H1 (cell line): Measurements from ENCODE around the gene RPL38. TPM values are rescaled to one million over a fixed set of nuclear protein-coding genes. Genes with fewer than 3 reads are reported as not detected.
A peak's percentile ranks its signal among the peaks of the same experiment; 100 is the strongest.

Experiments
- CTCF ChIA-PET: fragments of 300-600 bp; sonication (Branson Sonifier 250); formaldehyde crosslinking; loops from one replicate; lab custom pipeline; 2021; ENCODE audit not compliant: partially characterized antibody; lab: Charles Lee
- POLR2A ChIA-PET: fragments of 300-600 bp; sonication (Branson Sonifier 250); formaldehyde crosslinking; loops from one replicate; lab custom pipeline; 2021; ENCODE audit warnings: inconsistent platforms; ENCODE audit not compliant: partially characterized antibody; lab: Charles Lee
- DNase-seq, 2 experiments: peaks; one replicate each; pipeline versions ENCODE4 v3.0.0 to v3.0.0-alpha.2; 2010 to 2022; ENCODE audit warnings: low spot score in 2 of 2, low read depth in 1 of 2, mixed read lengths in 1 of 2
- FAIRE-seq: peaks from 2 replicates; lab custom pipeline; 2011; peaks lifted over from hg19 to GRCh38; lab: Jason Lieb, UNC
- H2AFZ ChIP-seq: 2 replicates; pipeline ENCODE4 v1.8.1; 2012; ENCODE audit warnings: low read length, inconsistent platforms
- H2AK5ac ChIP-seq: 2 replicates; pipeline ENCODE4 v1.6.1; 2013; ENCODE audit warnings: low read depth, low read length
- H2BK120ac ChIP-seq: replicated peaks from 2 replicates; pipeline ENCODE3; 2013; ENCODE audit warnings: low read depth, low read length, inconsistent platforms
- H2BK12ac ChIP-seq: 2 replicates; pipeline ENCODE4 v1.6.1; 2013; ENCODE audit warnings: low read depth, low read length
- H2BK15ac ChIP-seq: 2 replicates; pipeline ENCODE4 v1.6.1; 2013; ENCODE audit warnings: low read length
- H2BK20ac ChIP-seq: 2 replicates; pipeline ENCODE4 v1.6.1; 2013; ENCODE audit warnings: low read length
- H2BK5ac ChIP-seq: 2 replicates; pipeline ENCODE4 v1.6.1; 2013; ENCODE audit warnings: low read depth, low read length
- H3K14ac ChIP-seq: 2 replicates; pipeline ENCODE4 v1.6.1; 2013; ENCODE audit warnings: inconsistent platforms; ENCODE audit not compliant: insufficient read length
- H3K18ac ChIP-seq: 2 replicates; pipeline ENCODE4 v1.6.1; 2013; ENCODE audit warnings: low read length; ENCODE audit errors: extremely low read depth
- H3K23ac ChIP-seq: 2 replicates; pipeline ENCODE4 v1.6.1; 2013; ENCODE audit warnings: inconsistent platforms; ENCODE audit not compliant: insufficient read length
- H3K23me2 ChIP-seq: 2 replicates; pipeline ENCODE4 v1.6.1; 2013; ENCODE audit warnings: low read depth, low read length
- H3K27ac ChIP-seq: 2 replicates; pipeline ENCODE4 v1.6.1; 2011; ENCODE audit warnings: low read depth, low read length, inconsistent platforms
- H3K27me3 ChIP-seq, 4 experiments: replicated peaks in 1 of 4; 1 replicate in 1 of 4; 2 replicates in 3 of 4; pipeline versions ENCODE4 v1.6.1 to v1.8.1; 2011 to 2013; ENCODE audit warnings: low read length in 3 of 4, mild to moderate bottlenecking in 3 of 4, inconsistent platforms in 2 of 4, mixed read lengths in 2 of 4, moderate library complexity in 1 of 4; ENCODE audit not compliant: control insufficient read depth in 3 of 4, insufficient read depth in 3 of 4; ENCODE audit errors: extremely low read depth in 1 of 4
- H3K36me3 ChIP-seq, 4 experiments: 2 replicates each; pipeline versions ENCODE4 v1.6.1 to v1.8.1; 2011 to 2013; ENCODE audit warnings: mild to moderate bottlenecking in 4 of 4, low read length in 3 of 4, moderate library complexity in 2 of 4, control low read depth in 1 of 4, inconsistent platforms in 1 of 4; ENCODE audit not compliant: insufficient read depth in 4 of 4, control insufficient read depth in 2 of 4
- H3K4ac ChIP-seq: replicated peaks from 2 replicates; pipeline ENCODE3; 2013; ENCODE audit warnings: low read length, low read depth, mixed read lengths, inconsistent platforms; ENCODE audit not compliant: insufficient read length
- H3K4me1 ChIP-seq, 4 experiments: replicated peaks in 1 of 4; 1 replicate in 1 of 4; 2 replicates in 3 of 4; pipeline versions ENCODE4 v1.6.1 to v1.8.1; 2011 to 2013; ENCODE audit warnings: low read length in 3 of 4, inconsistent platforms in 2 of 4, mixed read lengths in 1 of 4; ENCODE audit not compliant: insufficient read depth in 4 of 4, control insufficient read depth in 3 of 4
- H3K4me2 ChIP-seq, 2 experiments: 2 replicates each; pipeline versions ENCODE4 v1.6.1 to v1.8.1; 2011 to 2013; ENCODE audit warnings: low read depth in 2 of 2, low read length in 2 of 2, control low read depth in 1 of 2, inconsistent platforms in 1 of 2, mild to moderate bottlenecking in 1 of 2; ENCODE audit not compliant: insufficient read depth in 1 of 2
- H3K4me3 ChIP-seq, 4 experiments: fragments of 200-600, 300-600 bp in 1 of 4; sonication (generic), shearing (Covaris generic), sonication (Bioruptor Twin) in 1 of 4; 2 replicates each; pipeline versions ENCODE4 v1.5.1 to v1.8.1; 2011 to 2016; ENCODE audit warnings: low read length in 4 of 4, low read depth in 3 of 4, control low read depth in 2 of 4, inconsistent platforms in 2 of 4, mild to moderate bottlenecking in 2 of 4, mixed read lengths in 1 of 4, moderate library complexity in 1 of 4; ENCODE audit not compliant: insufficient read depth in 2 of 4; ENCODE audit errors: extremely low read depth in 1 of 4
- H3K56ac ChIP-seq: replicated peaks from 2 replicates; pipeline ENCODE3; 2013; ENCODE audit warnings: low read depth, mild to moderate bottlenecking, mixed read lengths, low read length, inconsistent platforms; ENCODE audit not compliant: insufficient read length
- H3K79me1 ChIP-seq: 2 replicates; pipeline ENCODE4 v1.6.1; 2013; ENCODE audit warnings: low read depth, low read length, control low read depth
- H3K79me2 ChIP-seq, 2 experiments: 2 replicates each; pipeline versions ENCODE4 v1.6.1 to v1.8.1; 2012 to 2013; ENCODE audit warnings: low read length in 2 of 2, mild to moderate bottlenecking in 2 of 2, inconsistent platforms in 1 of 2; ENCODE audit not compliant: insufficient read depth in 2 of 2, control insufficient read depth in 1 of 2
- H3K9ac ChIP-seq, 4 experiments: replicated peaks in 1 of 4; 1 replicate in 1 of 4; 2 replicates in 3 of 4; pipeline versions ENCODE4 v1.6.1 to v1.8.1; 2011 to 2013; ENCODE audit warnings: low read depth in 3 of 4, low read length in 3 of 4, control low read depth in 2 of 4, mild to moderate bottlenecking in 2 of 4, moderate library complexity in 2 of 4, inconsistent platforms in 1 of 4; ENCODE audit errors: extremely low read depth in 1 of 4
- H3K9me3 ChIP-seq, 2 experiments: 2 replicates each; pipeline versions ENCODE4 v1.6.1 to v1.8.1; 2012 to 2013; ENCODE audit warnings: mild to moderate bottlenecking in 2 of 2, moderate library complexity in 2 of 2, control low read depth in 1 of 2, inconsistent platforms in 1 of 2, low read depth in 1 of 2, low read length in 1 of 2, mixed read lengths in 1 of 2; ENCODE audit not compliant: insufficient read depth in 2 of 2
- H4K20me1 ChIP-seq, 2 experiments: replicated peaks in 1 of 2; 2 replicates each; pipeline versions ENCODE3 to v1.8.1; 2011 to 2013; ENCODE audit warnings: inconsistent platforms in 2 of 2, low read length in 2 of 2, mild to moderate bottlenecking in 1 of 2; ENCODE audit not compliant: insufficient read depth in 2 of 2, control insufficient read depth in 1 of 2
- H4K5ac ChIP-seq: 2 replicates; pipeline ENCODE4 v1.6.1; 2013; ENCODE audit warnings: low read length, low read depth, mixed read lengths, inconsistent platforms; ENCODE audit not compliant: insufficient read length
- H4K8ac ChIP-seq: 2 replicates; pipeline ENCODE4 v1.8.0; 2013; ENCODE audit warnings: mild to moderate bottlenecking, moderate library complexity, low read length, inconsistent platforms; ENCODE audit not compliant: insufficient read depth; ENCODE audit errors: extremely low read depth
- H4K91ac ChIP-seq: replicated peaks from 2 replicates; pipeline ENCODE3; 2013; ENCODE audit warnings: low read length, mixed read lengths, inconsistent platforms; ENCODE audit not compliant: insufficient read length
- KDM1A ChIP-seq: fragments of 200-600, 300-600 bp; sonication (generic); IDR thresholded peaks from 2 replicates; pipeline ENCODE4 v1.7.1; 2016; ENCODE audit warnings: mild to moderate bottlenecking, low read length, borderline replicate concordance
- RBBP5 ChIP-seq: IDR thresholded peaks from 2 replicates; pipeline ENCODE4 v1.7.1; 2012; ENCODE audit warnings: low read depth, mild to moderate bottlenecking, inconsistent platforms, low read length, moderate library complexity, borderline replicate concordance
- WGBS, 2 experiments: shearing (Covaris generic) in 1 of 2; methylation state at CpG; one replicate each; pipeline versions ENCODE4 v1.1.6 to v1.1.7; 2013 to 2015; ENCODE audit warnings: low lambda C conversion rate in 2 of 2, mixed read lengths in 2 of 2, inconsistent platforms in 1 of 2, low coverage in 1 of 2, missing lambda C conversion rate in 1 of 2; ENCODE audit not compliant: insufficient replicate concordance in 2 of 2, insufficient coverage in 1 of 2, insufficient read length in 1 of 2; ENCODE audit errors: extremely low coverage in 1 of 2, missing lambda C conversion rate in 1 of 2; 5-methylcytosine and 5-hydroxymethylcytosine counted together
- polyA plus RNA-seq, 7 experiments: library from polyadenylated mRNA; depleted of rRNA in 3 of 7; stranded (reverse) in 5 of 7; unstranded in 2 of 7; fragments of >200 nt in 5 of 7; fragments of 200-250 nt in 2 of 7; gene quantifications; 1 replicate in 5 of 7; 2 replicates in 1 of 7; 4 replicates in 1 of 7; pipeline versions ENCODE4 v1.2.1 to v1.2.3, GENCODE V29; 2011 to 2013; ENCODE audit warnings: missing spikeins in 2 of 7, mixed read lengths in 2 of 7
- total RNA-seq: library from RNA; stranded (reverse); fragmentation: NEBNext Ultra II Directional; extraction: Animal tissue kit (Norgen Biotek cat#: 25700); gene quantifications from 2 replicates; pipeline ENCODE4 v1.2.1, GENCODE V29; 2021

RPL38 gene
- total and polyA plus RNA-seq, 2 of the 8 experiments (the other 6 are each of a cell fraction or from before 2014, with no cell fraction given), result 412 to 1,195 TPM

DNA sequence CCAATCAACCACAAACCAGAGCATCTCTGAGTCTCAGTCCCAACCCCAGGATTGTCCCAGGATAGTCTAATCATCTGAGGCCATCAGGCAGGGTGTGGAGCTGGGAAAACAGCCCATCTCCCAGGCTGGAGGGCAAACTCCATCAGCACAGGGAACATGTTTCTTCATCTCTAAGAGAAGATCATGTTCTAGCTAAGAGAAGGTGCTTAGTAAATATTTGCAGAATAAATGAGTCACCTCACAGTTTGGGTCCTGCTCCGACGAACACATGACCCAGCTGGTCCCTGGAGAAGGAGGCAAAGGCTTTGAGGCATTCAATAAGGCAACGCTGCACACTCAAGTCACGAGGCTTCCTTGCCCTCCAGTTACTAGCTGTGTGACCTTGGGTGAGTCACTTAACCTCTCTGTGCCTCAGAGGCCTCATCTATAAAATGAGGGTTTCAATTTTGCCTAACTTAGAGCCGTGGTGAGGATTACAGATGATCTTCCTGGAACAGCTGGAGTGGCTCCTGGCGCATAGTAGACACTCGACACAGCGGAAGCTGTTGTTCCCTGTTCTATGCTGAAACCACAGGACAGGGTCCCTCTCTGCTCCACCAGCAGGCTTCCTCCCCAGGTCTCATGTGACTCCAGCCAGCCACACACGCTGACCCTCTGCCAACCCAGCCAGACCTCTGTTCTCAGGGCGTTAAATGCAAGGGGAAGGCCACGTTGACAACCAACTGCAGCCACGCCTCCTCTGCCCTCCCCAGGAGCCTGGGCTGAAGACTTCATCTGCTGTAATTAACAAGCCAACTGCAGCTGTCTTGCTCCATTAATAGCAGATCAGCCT, 10.3 kb upstream of the RPL38 start:
- Histone ChIP-seq H4K5ac (no peak overlapping the region), H2BK5ac (no peak overlapping the region), H3K4me1 (no peaks in the 10 kb centered on the region; a peak in 1 of 7 replicates), H2BK20ac (no peak overlapping the region), H3K36me3 (no peaks in the 10 kb centered on the region), H2AK5ac (no peak overlapping the region), H3K4me3 (no peak overlapping the region), H3K23ac (no peak overlapping the region), H3K4me2 (no peak overlapping the region), H2BK15ac (no peak overlapping the region), H3K23me2 (no peaks in the 10 kb centered on the region), H3K14ac (no peak overlapping the region), H2AFZ (no peak overlapping the region), H3K79me1 (no peaks in the 10 kb centered on the region), H3K18ac (no peak overlapping the region), H3K9ac (no peak overlapping the region), H2BK12ac (no peak overlapping the region), H4K91ac (no peak overlapping the region), H3K56ac (no peak overlapping the region), H3K9me3 (no peaks in the 10 kb centered on the region), H4K8ac (no peak overlapping the region), H3K4ac (no peak overlapping the region), H3K27me3 (no peaks in the 10 kb centered on the region), H4K20me1 (no peaks in the 10 kb centered on the region), H3K79me2 (no peaks in the 10 kb centered on the region), H3K27ac (no peak overlapping the region), H2BK120ac (no peak overlapping the region)
- TF ChIP-seq RBBP5 (no peak), KDM1A (peak; percentile 65; the same call in 1 of the 2 replicates)
- DNase-seq (no peak), FAIRE-seq (no peak)
- ChIA-PET POLR2A (interaction anchor here (7.4 kb wide), 1 partner anchor 12 kb away, joined by 55 read pairs; the partner anchor contains the start of gene RPL38), CTCF (interaction anchor here (0.8 to 2.6 kb wide), 4 partner anchors 8 to 135 kb away, joined by 3 to 12 read pairs (median 5); no protein-coding TSS in a partner anchor)
- 82% methylated on average over 12 of the region's 12 CpGs; no CpG with 5 or more reads in 1 of the 2 experiments for WGBS, 2 experiments
